Activated T-helper 9 cell treated with anti-CD3 and anti-CD28 coated beads, Interleukin-2, amount 50 U/mL, for 16 hours (primary cell): Measurements from ENCODE around the gene ZNF407.

Experiments
- DNase-seq: peaks from one replicate; pipeline ENCODE4 v3.0.0-alpha.2; 2020; ENCODE audit warnings: low read depth

ZNF407 gene

DNA sequence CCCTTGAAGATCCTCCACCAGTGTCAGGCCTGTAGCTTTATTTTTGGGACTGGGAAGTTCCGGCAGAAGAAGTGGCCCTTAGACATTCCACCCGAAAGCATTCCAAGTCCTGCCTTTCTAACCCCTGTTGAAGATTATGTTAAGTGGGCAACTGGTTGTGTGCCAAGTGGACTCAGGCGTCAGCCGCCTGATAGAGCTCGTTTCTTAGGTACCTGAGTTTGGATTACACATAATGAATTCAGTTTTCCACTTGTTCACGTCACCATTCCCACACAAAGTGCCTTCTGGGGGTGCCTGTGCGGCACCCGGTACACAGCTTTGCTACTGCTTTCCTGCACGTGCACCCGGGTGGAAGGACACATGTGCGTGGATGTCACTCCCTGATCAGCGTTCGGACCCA lies 454.8 kb downstream of the ZNF407 start:
- DNase-seq, result no peak

DNA sequence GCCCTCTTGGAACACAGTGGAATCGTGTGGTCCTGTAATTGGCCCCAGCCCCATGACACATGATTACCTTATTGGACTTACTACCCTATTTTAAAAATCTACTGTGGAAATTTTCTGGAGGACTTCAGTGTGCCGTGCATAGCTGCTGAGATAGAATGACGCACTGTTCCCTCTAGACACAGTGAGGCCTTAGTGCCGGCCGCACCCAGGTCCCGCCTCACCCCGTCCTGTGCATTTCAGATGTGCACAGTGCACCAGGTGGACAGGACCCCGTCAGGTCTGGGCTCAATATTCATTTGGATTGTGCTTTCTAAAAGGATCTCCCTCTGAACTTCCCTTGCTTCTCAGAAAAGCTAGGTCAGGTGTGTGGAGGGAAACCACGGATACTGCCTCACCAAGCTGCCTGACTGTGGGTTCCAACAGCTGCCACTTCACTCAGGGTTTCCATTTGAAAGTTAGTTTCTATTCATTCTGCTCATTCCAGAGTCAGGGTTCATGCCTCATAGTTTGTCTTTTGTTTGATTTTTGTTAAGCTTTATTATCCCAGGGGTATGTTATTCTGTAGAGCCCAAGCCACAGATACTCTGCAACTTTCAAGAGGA lies 455.5 kb downstream of the ZNF407 start:
- no peak for DNase-seq

DNA sequence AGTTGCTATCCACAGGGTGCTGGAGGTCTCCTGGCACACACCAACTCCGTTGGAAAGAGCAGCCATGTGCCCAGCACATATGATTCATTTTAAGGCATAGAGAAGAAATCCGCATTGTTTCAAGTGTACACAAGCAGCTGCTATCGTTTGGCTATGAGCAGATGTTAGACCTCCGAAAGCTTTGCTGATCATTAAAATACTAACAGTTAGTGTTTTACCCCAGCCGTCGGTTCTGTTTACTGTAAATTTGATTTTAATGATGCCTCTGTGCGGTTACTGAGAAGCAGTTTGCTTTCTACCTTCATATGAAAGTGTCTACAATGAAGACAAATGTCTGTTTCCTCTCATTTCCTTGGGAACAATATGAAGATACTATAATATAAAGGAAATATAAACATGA lies 456.4 kb downstream of the ZNF407 start:
- no peak for DNase-seq

DNA sequence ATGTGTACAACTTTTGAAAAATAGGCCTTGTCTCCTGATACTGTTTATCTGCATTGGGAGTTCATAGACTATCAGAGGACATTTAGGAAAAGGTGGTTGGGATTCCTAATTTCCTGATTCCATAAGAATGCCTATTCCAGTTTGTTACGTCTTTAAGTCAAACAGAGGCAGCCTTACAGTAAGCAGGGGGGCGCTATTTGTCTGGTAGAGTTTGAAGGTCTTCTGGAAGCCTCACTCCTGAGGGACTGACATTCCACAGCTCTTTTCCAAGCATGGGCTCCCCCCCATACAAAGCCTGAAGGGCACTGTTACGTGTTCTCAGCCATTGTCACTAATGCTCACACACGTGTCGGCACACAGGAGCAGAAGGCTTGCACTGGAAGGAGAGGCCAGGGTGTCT lies 456.9 kb downstream of the ZNF407 start:
- DNase-seq, result no peak

DNA sequence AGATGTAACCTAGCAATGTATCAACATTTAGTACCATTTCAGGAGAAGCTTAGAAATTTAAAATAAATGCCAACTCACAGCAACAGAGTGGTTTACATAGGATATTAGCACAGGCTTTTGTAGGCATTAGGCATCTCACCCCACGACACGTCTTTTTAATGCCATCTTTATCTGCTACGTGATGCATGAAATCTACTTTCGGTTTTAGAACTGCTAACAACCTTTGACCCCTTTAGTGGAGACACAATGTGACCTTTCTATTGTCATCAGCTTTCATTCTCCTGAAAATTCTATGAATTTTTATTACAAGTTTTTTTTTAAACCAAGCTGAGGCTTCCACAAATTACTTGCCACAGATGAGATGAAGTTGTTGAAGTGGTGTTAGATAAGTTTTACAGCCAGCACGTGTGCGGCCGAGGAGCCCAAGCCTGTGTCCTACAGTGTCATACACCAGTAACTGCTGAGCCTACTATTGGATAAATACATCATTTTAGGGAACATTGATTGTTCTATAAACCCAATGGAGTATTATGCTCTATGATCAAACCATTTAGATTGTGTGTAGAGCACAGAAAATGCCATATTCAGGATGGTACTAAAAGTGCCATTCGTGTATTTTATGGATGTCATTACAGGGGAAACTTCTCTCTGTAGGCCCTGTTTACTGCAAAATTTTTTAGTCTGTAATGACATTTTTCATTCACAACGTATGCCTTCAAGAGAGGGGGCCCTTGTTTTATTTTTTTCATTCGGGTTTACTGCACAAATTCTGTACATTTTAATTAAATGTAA lies 459.7 kb downstream of the ZNF407 start:
- no peak for DNase-seq

DNA sequence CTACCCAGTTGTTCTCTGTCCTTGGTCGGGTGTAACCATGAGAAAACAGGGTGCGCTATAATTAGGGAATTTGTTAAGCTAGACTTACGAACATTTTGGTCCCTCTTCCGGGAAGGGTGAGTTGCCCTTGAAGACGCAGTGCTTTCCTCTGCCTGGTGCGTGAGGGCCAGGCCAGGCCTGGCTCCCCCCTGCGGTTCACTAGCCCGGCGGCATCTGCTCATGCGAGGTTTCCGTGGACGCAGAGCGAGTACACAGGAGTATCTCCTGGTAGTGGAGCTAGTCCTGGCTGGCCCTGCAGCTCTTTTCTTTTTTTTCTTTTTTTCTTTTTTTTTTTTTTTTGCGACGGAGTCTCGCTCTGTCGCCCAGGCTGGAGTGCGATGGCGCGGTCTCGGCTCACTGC lies 462.5 kb downstream of the ZNF407 start:
- DNase-seq, result no peak

DNA sequence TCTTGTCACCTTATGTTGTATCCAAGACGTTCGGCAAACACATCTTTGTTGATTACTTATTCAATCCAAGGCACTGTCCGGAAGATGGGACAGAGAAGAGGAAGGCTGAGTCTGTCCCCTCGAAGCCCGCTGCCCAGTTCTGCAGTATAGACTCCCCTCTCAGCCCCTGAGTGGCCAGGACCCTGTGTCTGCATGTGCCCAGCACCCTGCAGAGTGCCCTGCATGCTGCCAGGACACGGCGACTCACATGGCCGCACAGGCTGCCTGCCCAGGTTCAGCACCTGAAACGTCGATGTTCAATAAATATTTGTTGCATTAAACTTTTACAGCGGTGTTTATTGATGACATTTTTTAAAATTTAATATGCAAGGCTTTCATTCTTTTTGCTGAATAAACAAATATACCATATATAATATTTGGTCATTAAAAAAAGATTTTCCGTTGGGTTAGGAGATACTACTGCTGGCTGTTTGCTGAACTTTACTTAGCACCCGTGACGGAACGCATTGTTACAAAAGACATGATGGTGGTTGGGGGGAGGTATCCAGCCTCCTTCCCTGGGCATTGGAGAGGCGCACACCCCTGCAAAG lies 464.7 kb downstream of the ZNF407 start:
- no peak for DNase-seq

DNA sequence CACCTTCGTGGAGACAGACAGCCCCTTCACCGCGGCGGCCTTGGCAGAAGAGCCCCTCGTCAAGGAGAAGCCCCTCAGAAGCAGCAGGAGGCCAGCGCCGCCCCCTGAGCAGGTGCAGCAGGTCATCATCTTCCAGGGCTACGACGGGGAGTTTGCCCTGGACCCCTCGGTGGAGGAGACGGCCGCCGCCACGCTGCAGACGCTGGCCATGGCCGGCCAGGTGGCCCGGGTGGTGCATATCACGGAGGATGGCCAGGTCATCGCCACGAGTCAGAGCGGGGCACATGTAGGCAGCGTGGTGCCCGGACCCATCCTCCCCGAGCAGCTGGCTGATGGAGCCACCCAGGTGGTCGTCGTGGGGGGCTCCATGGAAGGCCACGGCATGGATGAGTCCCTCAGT lies 465.5 kb downstream of the ZNF407 start:
- no peak for DNase-seq

DNA sequence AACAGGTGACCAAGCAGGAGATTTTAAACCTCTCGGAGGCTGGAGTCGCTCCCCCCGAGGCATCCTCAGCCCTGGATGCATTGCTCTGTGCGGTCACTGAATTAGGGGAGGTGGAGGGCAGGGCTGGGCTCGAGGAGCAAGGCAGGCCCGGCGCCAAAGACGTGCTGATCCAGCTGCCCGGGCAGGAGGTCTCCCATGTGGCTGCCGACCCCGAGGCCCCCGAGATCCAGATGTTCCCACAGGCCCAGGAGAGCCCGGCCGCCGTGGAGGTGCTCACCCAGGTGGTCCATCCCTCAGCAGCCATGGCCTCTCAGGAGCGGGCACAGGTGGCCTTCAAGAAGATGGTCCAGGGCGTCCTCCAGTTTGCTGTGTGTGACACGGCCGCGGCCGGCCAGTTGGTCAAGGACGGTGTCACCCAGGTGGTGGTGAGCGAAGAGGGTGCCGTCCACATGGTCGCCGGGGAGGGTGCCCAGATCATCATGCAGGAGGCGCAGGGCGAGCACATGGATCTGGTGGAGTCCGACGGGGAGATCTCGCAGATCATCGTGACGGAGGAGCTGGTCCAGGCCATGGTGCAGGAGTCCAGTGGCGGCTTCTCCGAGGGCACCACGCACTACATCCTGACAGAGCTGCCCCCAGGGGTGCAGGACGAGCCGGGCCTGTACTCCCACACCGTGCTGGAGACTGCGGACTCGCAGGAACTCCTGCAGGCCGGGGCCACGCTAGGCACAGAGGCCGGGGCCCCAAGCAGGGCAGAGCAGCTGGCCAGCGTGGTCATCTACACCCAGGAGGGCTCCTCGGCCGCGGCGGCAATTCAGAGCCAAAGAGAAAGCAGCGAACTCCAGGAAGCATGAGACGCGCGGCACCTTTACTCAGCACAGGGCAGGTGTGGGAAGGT lies 466.2 kb downstream of the ZNF407 start:
- DNase-seq, result no peak

DNA sequence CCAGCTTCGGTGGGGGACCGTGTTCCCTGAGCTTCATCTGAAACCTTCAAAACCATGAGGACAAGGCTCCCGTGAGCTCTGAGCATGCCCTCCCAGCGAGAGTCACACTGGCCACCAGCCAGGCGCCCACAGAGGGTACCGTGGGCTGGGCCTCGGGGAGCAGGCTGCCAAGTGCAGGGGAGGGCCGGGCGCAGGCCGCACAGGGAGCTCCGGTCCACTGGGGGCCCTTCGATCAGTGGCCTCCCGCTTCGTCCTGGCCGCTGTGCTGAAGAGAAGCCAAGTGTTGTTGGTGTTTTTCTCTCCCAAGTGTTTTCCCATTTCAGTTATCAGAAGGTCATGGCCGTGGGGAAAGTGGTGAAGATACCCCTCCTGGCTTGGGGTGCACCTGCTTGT lies 466.8 kb downstream of the ZNF407 start:
- DNase-seq, result no peak

DNA sequence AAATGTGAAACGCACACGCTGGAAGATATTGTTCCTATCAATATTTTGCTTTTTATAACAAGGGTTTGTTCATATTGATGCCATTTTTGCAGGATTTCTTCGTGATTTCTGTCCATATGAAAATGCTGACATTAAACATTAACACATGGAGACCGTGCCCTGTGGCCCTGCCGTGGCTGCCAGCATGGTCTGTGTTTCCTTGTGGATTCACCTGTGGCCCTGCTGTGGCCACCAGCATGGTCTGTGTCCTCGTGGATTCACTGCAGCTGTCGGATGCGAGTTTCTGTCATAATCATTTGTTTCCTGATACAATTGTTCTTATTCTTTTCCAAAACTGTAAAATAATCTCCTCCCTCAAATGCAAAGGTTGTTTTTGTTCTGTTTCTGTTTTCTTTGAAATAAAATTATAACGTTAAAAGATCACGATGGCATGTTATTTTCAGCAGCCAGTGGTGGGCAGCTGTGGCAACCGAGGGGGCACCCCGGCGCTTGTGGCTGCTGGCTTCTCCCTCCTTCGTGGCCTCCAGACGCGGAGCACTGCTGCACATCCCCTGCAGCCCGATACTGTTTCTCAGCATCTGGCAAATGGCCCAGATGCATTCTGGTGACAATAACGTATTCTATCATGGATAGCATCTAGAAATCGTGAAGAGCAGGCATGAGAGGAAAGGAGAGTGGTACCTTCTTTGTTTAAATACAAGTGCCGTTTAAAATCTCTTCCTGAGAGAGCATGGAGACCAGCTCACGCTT lies 467.8 kb downstream of the ZNF407 start:
- no peak for DNase-seq

DNA sequence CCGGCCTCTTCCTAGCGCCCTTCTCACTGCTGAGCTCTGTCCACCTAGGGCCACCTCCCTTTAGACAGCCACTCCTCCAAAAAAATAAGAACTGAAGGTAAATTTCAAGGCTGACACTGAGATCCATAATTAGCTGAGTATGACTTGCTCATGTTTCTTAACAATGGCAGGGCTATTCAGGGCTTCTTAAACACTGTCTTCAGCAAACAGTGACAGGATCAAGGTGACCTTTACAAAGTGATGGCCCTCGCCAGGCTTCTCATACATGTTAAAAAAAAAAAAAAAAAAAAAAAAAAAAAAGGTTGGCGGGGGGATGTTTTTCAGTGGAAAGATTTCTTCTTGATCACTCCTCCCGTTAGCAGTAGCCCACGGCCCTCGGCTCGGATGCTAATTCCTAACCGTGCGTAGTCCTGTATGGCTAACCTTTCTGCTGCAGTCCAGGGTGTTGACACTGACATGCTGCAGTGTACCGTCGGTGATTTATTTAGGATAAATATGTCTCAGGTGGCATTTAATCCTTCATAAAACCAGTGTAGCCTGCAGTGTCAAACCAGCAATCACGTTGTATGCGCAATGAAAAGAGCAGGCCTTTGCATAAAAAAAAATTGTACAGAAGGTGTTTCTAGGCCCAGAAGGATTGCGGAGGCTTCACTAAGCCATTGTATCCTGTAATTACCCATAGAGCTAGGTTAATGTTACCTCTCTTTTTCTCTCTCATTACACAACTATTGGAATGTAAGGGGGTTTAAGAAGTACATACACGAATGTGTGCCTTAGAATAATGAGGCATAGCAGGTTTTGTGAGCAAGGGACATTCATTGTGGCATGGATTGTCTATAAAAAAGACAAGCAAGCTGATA lies 468.6 kb downstream of the ZNF407 start:
- no peak for DNase-seq

DNA sequence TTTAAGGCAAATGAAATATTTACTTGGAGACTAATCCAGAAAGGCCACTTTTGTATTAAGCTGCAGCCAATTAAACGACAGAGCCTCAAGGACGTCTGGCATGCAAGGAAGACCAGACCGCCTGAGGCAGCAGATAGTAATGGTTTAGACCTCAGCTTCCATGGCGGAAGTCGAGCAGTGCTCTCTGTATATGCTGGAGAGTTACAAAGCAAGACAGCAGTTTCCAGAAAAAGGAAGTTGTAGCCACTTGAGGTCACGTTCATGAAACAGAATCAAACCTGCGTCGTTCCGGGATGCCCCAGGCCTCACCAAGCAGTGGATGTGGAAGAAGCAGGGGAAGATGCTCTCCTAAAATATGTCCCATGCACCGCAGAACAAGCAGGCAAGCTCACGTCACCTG lies 469.3 kb downstream of the ZNF407 start:
- DNase-seq, result no peak

DNA sequence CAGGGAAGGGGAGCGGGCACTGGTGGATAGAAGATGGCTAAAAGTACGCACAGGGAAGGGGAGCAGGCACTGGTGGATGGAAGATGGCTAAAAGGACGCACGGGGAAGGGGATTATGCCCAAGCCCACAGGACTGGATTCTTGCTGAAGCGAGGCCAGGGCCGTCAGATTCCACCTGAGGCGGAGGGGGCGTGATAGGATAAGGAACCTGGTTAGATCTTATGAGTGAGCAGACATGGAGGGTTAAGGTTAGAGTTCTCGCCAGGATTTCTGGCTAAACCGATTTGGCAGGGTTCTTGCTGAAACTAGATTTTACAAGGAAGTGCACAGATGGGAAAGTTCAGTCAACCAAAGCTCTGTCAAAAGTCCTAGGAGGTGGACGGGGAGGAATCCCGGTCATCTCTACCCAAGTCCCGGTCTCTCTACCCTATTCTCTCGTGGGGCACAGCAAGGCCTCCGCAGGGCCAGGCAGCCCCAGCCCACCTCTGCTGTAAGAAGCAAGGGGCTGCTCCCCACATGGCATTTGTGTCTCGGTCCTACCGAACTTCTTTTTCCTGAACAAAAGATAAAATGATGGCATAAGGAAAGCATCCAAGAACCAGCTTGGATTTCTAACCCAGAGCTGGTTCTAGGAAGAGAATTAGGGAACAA lies 470.5 kb downstream of the ZNF407 start:
- DNase-seq, result no peak

DNA sequence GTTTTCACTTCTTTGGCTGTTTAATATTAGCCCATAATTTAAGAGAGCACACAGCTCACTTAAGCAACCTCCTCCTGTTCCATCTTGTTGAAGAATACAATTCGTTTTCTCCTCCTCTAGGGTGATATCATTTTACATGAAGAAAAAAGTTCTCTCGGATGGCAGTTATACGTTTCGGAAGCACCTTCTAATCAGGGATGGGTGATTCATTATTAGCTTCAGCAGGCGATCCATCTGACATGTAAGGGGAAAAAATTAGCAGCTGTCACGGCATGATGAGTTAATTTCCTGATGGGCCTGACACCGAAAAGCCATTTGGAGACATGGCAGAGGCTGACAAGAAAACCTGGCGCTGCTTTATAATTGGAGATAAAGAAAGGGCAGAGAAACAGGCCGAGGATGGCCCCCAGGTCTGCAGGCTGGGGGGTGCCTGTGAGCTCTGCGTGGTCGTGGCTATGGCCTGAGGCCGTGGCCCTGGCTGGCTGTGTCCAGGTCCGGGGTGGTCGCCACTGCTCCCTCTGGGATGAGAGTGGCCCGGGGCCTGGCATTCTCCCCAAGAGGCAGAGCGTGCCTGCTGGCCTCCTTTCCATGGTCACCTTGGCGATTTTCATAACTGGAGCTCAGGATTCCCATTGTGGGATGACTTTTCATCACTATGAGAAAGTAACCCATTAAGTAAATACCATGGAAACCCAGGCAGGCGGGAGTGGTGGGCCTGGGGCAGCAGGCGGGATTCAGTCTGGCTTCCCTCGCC lies 471.2 kb downstream of the ZNF407 start:
- no peak for DNase-seq

DNA sequence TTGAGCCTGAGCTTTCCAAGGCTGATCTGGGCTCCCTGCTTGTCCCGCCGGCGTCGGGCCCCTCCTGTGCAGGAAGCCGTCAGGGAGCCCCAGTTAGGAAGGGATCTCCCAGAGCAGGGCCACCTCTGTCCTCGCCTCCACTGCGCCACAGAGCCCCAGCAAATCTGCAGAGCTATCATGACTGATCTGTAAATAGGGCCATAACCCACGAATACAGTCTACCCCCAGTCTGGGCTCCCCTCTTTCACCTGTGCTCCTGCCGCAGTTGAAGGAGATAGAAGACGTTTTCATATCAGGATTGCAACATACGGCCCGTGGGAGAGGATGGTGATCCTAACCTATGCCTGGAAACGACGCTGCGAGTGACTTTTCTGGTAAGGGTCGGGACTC lies 472.6 kb downstream of the ZNF407 start:
- DNase-seq, result no peak

DNA sequence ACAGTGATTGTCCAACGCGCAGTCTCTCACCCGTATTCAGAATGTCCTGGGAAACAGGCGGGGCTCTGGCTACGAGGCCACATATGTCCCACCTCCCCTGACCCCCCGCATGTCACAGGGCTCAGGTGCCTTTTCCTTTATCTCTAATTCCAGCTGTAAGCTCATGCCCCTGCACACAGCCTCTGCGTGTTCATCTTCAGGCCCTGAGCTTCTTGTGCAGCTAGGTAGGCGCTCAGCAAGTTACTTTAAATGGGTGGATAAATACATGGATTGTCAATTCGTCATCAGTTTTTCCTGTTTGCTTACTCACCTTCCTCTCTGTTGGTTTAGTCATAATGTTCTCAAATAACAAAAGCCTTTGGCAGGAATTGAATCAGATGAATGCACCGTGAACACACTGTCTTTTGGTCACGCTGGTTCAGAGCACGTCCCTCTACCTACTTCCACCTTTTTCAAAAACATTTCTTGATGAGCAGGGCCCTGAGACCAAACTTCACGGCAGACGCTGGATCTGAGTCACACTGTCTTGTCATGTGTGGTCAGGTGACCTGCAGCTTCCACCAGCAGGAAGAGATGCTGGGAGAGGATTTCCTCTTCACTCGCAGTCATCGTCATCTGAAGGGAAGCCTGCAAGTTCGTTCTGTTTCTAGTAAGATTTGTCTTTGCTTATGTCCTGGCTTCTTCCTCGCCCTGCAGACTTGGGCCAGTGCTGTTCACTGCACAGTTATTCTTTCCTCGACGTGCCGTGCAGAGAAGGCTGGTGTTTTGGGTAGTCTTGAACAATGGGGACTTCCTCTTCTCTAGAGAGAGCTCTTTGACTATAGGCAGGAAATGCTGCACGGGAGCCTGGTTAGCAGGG lies 473.2 kb downstream of the ZNF407 start:
- DNase-seq, result peak; percentile 45

DNA sequence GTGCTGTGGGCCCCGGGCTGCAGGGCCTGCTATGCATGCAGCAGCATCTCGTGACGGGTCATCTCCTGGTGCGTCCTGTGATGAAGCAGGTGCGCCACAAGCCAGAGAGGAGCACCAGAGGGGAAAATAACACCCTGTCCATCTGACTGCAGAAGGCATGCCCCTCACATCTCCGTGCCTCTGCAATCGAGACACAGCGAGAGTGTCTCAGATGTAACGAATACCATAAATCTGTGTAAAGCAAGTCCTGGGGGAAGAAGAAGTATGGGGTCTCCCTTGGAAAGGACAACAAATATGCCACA lies 473.8 kb downstream of the ZNF407 start:
- DNase-seq, result no peak
